Endothelial cell of umbilical vein (primary cell): Measurements from ENCODE around the gene SASH3. TPM values are rescaled to one million over a fixed set of nuclear protein-coding genes. Genes with fewer than 3 reads are reported as not detected.

Source experiments
- BruUV-seq: library from RNA; stranded (reverse); fragments of 400-500 nt; replicated peaks from 2 replicates; lab custom pipeline; 2021; lab: Mats Ljungman, UMichigan
- CTCF ChIA-PET: fragments of 300-600, 350-600 bp; sonication (Branson Sonifier 250); formaldehyde crosslinking; loops from one replicate; lab custom pipeline; 2021; ENCODE audit warnings: antibody characterized with exemption, inconsistent platforms; lab: Charles Lee
- POLR2A ChIA-PET: fragments of 300-600, 350-600 bp; sonication (Branson Sonifier 250); formaldehyde crosslinking; loops from one replicate; lab custom pipeline; 2021; ENCODE audit warnings: antibody characterized with exemption, inconsistent platforms; lab: Charles Lee
- DNase-seq: peaks from one replicate; pipeline ENCODE4 v3.0.0-alpha.2; 2011; ENCODE audit warnings: low read depth, low spot score
- FAIRE-seq: peaks from 2 replicates; lab custom pipeline; 2011; peaks lifted over from hg19 to GRCh38; lab: Jason Lieb, UNC
- H2AFZ ChIP-seq: 2 replicates; pipeline ENCODE4 v1.6.0; 2012; ENCODE audit warnings: low read depth, low read length, control low read depth, inconsistent platforms
- H3K27ac ChIP-seq: 2 replicates; pipeline ENCODE4 v1.5.1; 2011; ENCODE audit warnings: low read depth, mild to moderate bottlenecking, control low read depth, low read length, moderate library complexity; ENCODE audit not compliant: insufficient read depth
- H3K27me3 ChIP-seq, 2 experiments: 2 replicates each; pipeline versions ENCODE4 v1.6.0 to v1.6.1; 2011; ENCODE audit warnings: low read length in 2 of 2, mixed read lengths in 1 of 2; ENCODE audit not compliant: control insufficient read depth in 2 of 2, insufficient read depth in 2 of 2
- H3K36me3 ChIP-seq, 2 experiments: 2 replicates in 1 of 2; 3 replicates in 1 of 2; pipeline ENCODE4 v1.5.1; 2011; ENCODE audit warnings: low read length in 2 of 2, mild to moderate bottlenecking in 1 of 2, moderate library complexity in 1 of 2; ENCODE audit not compliant: control insufficient read depth in 2 of 2, insufficient read depth in 2 of 2; ENCODE audit errors: extremely low read depth in 1 of 2
- H3K4me1 ChIP-seq: 3 replicates; pipeline ENCODE4 v1.5.1; 2011; ENCODE audit warnings: mild to moderate bottlenecking, low read length; ENCODE audit not compliant: control insufficient read depth, insufficient read depth; ENCODE audit errors: extremely low read depth
- H3K4me2 ChIP-seq: 2 replicates; pipeline ENCODE4 v1.6.1; 2011; ENCODE audit warnings: low read length, control low read depth, mixed read lengths; ENCODE audit not compliant: insufficient read depth
- H3K4me3 ChIP-seq, 3 experiments: fragments of 200-600 bp in 1 of 3; sonication (generic), shearing (Covaris generic) in 1 of 3; replicated peaks in 1 of 3; 2 replicates each; pipeline ENCODE4 v1.5.1; 2011 to 2016; ENCODE audit warnings: control low read depth in 3 of 3, low read length in 3 of 3, mild to moderate bottlenecking in 2 of 3, inconsistent platforms in 1 of 3, low read depth in 1 of 3, moderate library complexity in 1 of 3; ENCODE audit not compliant: insufficient read depth in 1 of 3
- H3K79me2 ChIP-seq: 2 replicates; pipeline ENCODE4 v1.6.0; 2012; ENCODE audit warnings: low read length, inconsistent platforms; ENCODE audit not compliant: control insufficient read depth, insufficient read depth
- H3K9ac ChIP-seq: replicated peaks from 2 replicates; pipeline ENCODE3; 2011; ENCODE audit warnings: low read length, control low read depth; ENCODE audit not compliant: insufficient read depth; ENCODE audit errors: extremely low read depth
- H3K9me1 ChIP-seq: replicated peaks from 3 replicates; pipeline ENCODE4 v1.6.0; 2011; ENCODE audit warnings: mild to moderate bottlenecking, low read length; ENCODE audit not compliant: control insufficient read depth, insufficient read depth; ENCODE audit errors: extremely low read depth
- H3K9me3 ChIP-seq: replicated peaks from 2 replicates; pipeline ENCODE4 v1.5.1; 2012; ENCODE audit warnings: low read length, inconsistent platforms; ENCODE audit not compliant: control insufficient read depth, insufficient read depth
- H4K20me1 ChIP-seq: replicated peaks from 2 replicates; pipeline ENCODE3; 2011; ENCODE audit warnings: mild to moderate bottlenecking, low read length; ENCODE audit not compliant: control insufficient read depth, insufficient read depth; ENCODE audit errors: extremely low read depth
- CTCF ChIP-seq, 2 donors: IDR thresholded peaks; 1 replicate in 1 of 2; 2 replicates in 1 of 2; pipeline ENCODE4 v1.5.1; 2011; ENCODE audit warnings: low read length in 2 of 2, mild to moderate bottlenecking in 2 of 2, moderate library complexity in 2 of 2, control low read depth in 1 of 2, inconsistent platforms in 1 of 2, low read depth in 1 of 2; ENCODE audit not compliant: insufficient read depth in 1 of 2; ENCODE audit errors: extremely low read depth in 1 of 2
- EZH2 ChIP-seq: IDR thresholded peaks from 2 replicates; pipeline ENCODE4 v1.6.1; 2012; ENCODE audit warnings: borderline replicate concordance, low read depth, mild to moderate bottlenecking, moderate library complexity, low read length, inconsistent platforms; ENCODE audit not compliant: severe bottlenecking
- FOS ChIP-seq: IDR thresholded peaks from 2 replicates; pipeline ENCODE4 v1.6.1; 2011; ENCODE audit warnings: mild to moderate bottlenecking, low read length, moderate library complexity, borderline replicate concordance; ENCODE audit not compliant: insufficient read depth
- GATA2 ChIP-seq: IDR thresholded peaks from 2 replicates; pipeline ENCODE4 v1.7.0; 2011; ENCODE audit warnings: low read depth, mild to moderate bottlenecking, moderate library complexity, mixed read lengths, low read length; ENCODE audit not compliant: insufficient read length, insufficient read depth
- JUN ChIP-seq: IDR thresholded peaks from 2 replicates; pipeline ENCODE4 v1.6.1; 2011; ENCODE audit warnings: borderline replicate concordance, low read depth; ENCODE audit not compliant: insufficient read length, insufficient read depth
- MAX ChIP-seq: IDR thresholded peaks from 2 replicates; pipeline ENCODE4 v1.6.1; 2011; ENCODE audit not compliant: insufficient read depth, insufficient read length
- MYC ChIP-seq: IDR thresholded peaks from one replicate; pipeline ENCODE4 v1.6.1; 2011; ENCODE audit warnings: mild to moderate bottlenecking, low read depth, low read length
- POLR2A ChIP-seq: IDR thresholded peaks from 2 replicates; pipeline ENCODE4 v1.6.1; 2012; ENCODE audit warnings: low read depth, mild to moderate bottlenecking, control low read depth, low read length
- POLR2AphosphoS5 ChIP-seq: IDR thresholded peaks from 2 replicates; pipeline ENCODE4 v1.6.1; 2012; ENCODE audit warnings: low read depth, mild to moderate bottlenecking, control low read depth, low read length, moderate library complexity; ENCODE audit not compliant: insufficient read depth
- dilution Hi-C: fragments of 300-500 bp; cut with MboI; formaldehyde crosslinking; loops from one replicate; pipeline ENCODE4 v1.15.0; 2019; ENCODE audit warnings: low sequenced_read_pairs; ENCODE audit not compliant: extremely low pct_ligation_motif_present
- intact Hi-C: fragments of 100-400 bp; cut with micrococcal nuclease; formaldehyde crosslinking; loops from one replicate; pipeline ENCODE4 v1.10.0; 2022
- polyA plus RNA-seq, 4 experiments: library from polyadenylated mRNA; depleted of rRNA in 3 of 4; stranded (reverse) in 3 of 4; unstranded in 1 of 4; fragments of >200 nt; gene quantifications; 2 replicates each; pipeline versions ENCODE4 v1.2.1 to v1.2.3, GENCODE V29; 2011 to 2012; ENCODE audit warnings: missing spikeins in 1 of 4
- total RNA-seq: library from RNA; stranded (reverse); gene quantifications from 2 replicates; pipeline ENCODE4 v1.2.3, GENCODE V29; 2021

The SASH3 gene
- total and polyA plus RNA-seq, 2 donors (not counting 3 experiments of a cell fraction or from before 2014, with no cell fraction given) = not detected

GRCh38 chrX:129733335-129733734, 46.4 kb upstream of the SASH3 start:
- DNase-seq = no peak
- H3K4me3 ChIP-seq = no peak overlapping the region
- no peak overlapping the region for H3K9ac ChIP-seq
- no peaks in the 10 kb centered on the region for H3K9me3 ChIP-seq
- H4K20me1 ChIP-seq = no peaks in the 10 kb centered on the region
- H3K79me2 ChIP-seq = no peaks in the 10 kb centered on the region
- BruUV-seq = no TSS peak
- H3K4me1 ChIP-seq = no peaks in the 10 kb centered on the region
- FAIRE-seq = no peak
- H3K4me2 ChIP-seq = no peak overlapping the region
- ChIA-PET POLR2A (no interaction called here), CTCF (no interaction called here)
- dilution Hi-C loops = no loop called here
- no peak overlapping the region for H2AFZ ChIP-seq
- no peaks in the 10 kb centered on the region for H3K36me3 ChIP-seq
- H3K27me3 ChIP-seq = peaks cover 0 to 4% of the 10 kb centered on the region in 2 experiments
- H3K27ac ChIP-seq = no peak overlapping the region
- no peaks in the 10 kb centered on the region for H3K9me1 ChIP-seq
- intact Hi-C loops = no loop called here
- TF ChIP-seq JUN = no peak
- TF ChIP-seq MYC = no peak
- TF ChIP-seq POLR2A = no peak
- no peak for TF ChIP-seq MAX
- no peak for TF ChIP-seq CTCF (IDR thresholded peaks at IDR 0.05; ENCODE audit: extremely low read depth in 1 of 2, insufficient read depth in 1 of 2, low read depth in 1 of 2, low read length in 2 of 2)
- TF ChIP-seq GATA2 = no peak
- no peak for TF ChIP-seq FOS
- TF ChIP-seq POLR2AphosphoS5 = no peak
- TF ChIP-seq EZH2 = no peak
